HG02852 (cell line): ENCODE measurements around the gene GSAP.
A peak's percentile ranks its signal among the peaks of the same experiment; 100 is the strongest.

Experiments
- ATAC-seq: cut with Tn5 transposase; IDR thresholded peaks from one replicate; pipeline ENCODE4 v1.9.1; 2021; ENCODE audit warnings: mild to moderate bottlenecking, moderate library complexity; ENCODE audit not compliant: unreplicated experiment

GSAP gene, protein sequence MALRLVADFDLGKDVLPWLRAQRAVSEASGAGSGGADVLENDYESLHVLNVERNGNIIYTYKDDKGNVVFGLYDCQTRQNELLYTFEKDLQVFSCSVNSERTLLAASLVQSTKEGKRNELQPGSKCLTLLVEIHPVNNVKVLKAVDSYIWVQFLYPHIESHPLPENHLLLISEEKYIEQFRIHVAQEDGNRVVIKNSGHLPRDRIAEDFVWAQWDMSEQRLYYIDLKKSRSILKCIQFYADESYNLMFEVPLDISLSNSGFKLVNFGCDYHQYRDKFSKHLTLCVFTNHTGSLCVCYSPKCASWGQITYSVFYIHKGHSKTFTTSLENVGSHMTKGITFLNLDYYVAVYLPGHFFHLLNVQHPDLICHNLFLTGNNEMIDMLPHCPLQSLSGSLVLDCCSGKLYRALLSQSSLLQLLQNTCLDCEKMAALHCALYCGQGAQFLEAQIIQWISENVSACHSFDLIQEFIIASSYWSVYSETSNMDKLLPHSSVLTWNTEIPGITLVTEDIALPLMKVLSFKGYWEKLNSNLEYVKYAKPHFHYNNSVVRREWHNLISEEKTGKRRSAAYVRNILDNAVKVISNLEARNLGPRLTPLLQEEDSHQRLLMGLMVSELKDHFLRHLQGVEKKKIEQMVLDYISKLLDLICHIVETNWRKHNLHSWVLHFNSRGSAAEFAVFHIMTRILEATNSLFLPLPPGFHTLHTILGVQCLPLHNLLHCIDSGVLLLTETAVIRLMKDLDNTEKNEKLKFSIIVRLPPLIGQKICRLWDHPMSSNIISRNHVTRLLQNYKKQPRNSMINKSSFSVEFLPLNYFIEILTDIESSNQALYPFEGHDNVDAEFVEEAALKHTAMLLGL

DNA sequence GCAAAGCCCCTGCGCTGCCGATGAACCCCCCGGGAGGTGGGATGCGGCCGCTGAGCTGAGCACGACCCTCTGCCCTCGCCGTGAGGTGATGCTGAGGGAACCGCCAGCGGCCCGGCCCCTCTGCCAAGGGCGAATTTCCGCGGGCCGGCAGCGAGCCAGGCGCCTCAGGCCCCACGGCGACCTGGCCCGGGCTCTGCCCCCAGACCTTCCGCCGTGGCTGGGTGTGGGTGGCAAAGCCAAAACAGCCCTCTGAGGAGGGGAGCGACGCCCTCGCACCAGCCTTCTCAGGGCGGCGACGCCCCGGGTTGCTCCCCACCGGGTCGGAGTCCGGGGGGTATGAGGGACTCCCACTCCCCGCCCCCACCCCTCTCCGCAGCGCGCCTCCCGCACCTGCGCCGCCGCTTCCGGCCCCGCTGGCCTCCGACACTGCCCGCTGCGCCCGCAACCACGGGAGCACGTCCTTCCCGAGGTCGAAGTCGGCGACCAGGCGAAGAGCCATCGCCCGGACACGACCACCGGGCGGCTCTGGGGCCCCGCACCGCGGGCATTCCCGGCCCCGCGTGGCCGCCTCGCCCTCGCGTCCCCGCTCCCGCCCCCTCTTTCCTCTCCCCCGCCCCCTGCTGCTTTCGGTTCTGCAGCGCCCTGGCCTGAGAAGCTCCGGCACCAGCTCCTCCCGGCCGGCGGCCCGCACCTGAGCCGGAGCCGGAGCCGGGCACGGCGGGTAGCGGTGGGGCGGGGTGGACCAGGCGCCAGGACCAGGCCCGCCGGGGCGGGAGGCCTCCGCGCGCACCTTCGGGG lies at the start of gene GSAP:
GSAP (minus strand) TSS at position 527 of the 798 bp plus-strand sequence; CDS start at position 499, 28 bp downstream.
- peak; percentile 58 for ATAC-seq

DNA sequence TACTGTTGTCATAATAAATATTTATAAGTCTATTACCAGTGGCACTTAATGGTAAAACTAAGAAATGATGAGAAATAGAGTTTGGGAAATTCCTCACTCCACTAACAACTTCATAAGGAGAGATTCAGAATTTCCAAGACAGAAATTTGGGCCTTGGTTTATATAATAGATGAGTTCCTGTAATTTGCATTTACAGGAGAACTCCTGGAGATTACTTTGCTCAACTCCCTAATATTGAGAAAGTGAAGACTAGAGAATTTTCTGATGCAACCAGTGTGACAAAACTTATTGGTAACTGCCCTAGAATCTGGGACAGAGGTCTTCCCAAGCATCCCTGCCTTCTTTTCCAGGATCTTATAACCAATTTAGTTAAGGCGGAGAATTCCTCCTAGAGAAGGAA lies 49.1 kb upstream of the GSAP start:
- no peak for ATAC-seq

DNA sequence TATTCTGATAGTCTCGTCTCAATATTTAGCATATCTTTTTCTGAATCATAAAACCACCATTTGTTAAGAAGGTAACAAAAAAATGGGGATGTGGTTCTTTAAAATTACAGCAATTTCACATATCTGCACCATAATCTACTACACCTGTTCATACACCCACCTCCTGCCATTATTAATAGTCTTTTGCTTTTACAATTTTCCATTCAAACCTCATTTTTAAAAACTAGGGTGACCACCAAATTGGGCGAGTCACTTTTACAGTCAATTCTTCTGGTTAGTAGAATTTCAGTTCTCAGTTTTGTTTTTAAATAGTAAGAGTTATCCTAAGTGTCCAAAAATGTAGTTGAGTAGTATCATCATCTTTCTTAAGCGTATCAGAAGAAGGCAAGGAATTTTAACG lies 48.4 kb upstream of the GSAP start:
- peak; percentile 69 for ATAC-seq

DNA sequence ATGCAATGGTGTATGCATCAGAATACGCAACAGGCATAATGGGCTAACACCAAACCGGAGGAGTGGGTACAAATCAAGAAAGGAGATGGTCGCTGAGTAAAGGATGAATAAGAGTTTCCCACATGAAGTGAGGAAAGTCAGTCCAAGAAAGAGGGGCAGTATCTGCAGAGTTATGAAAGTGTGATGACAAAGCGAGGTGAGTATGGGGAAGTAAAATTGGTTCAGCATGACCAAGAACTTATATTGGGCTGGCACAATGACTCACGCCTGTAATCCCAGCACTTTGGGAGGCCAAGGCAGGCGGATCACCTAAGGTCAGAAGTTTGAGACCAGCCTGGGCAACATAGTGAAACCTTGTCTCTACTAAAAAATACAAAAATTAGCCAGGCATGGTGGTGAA lies 47.5 kb upstream of the GSAP start:
- ATAC-seq: peak; percentile 47

DNA sequence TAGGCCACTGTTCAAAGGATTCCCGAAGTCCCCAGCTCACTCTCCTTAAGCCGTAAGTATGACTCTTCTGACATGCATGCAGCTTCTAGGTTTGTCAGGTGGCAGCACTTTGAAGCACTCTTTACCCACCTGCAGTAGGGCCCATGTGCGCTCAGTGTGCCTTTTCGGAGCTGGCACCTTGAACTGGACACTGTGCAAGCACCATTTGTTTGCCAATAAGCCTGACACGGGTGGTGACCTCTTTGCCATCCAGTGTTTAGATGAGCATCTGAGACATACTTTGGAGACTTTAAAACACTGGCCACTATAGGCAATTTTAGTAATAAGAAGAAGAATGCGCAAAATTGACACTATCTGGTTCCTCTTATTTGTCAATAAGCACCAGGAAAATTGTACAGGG lies 45.7 kb upstream of the GSAP start:
- no peak for ATAC-seq

DNA sequence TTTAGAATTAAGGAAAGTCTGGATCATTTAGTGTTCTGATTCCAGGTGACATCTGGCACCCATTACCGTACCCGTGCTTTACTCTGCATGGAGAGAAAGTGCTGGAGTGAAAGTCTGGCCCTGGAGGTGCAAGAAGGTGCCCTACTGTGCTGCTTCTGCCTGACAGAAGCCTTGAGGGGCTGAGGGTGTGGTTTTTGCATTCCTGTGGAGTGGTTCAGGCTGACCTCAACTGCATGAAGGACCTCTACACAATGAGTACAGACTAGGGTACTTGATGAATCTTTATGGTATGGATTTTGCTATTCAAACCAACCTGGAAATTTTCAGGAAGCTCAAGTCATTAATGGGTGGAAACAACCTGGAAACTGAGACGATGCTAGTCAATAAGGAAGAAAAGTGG lies 45.1 kb upstream of the GSAP start:
- no peak for ATAC-seq

DNA sequence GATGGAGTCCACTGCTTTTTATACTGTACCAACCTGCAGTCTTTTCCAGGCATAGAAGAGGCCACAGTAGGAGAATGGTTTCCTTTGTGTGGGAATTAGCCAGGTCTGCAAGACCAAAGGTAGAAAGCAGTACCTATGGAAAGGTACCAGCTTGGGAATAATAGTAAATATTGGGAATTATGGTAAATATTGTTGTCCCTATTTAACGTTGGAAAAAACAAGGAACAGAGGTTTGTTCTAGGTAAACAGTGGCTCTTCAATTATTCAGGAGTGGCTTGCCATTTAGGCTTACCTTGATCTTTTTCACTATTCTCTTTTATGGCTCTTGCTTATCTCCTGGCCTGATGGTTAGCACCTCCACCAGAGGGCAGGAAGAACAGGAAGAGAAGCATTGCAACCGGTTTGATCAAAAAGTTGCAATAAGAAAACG lies 43.9 kb upstream of the GSAP start:
- ATAC-seq: no peak

DNA sequence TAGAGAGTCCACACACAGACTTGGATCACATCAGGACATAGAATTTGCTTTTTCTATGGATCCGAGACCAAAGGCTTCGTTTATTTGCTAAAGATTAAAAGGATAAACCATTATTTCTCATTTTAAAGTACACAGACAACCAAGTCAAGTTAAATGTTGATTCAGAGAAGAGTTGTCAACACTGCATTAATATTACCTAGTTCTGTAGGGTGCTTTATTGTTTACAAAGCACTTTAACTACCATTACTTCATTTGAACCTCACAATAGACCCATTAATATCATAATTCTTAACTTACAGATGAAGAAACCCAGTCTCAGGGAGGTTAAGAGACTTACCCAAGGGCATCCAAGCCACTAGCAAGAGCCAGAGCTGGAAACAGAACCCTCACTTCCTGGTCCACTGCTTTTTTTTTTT lies 43.2 kb upstream of the GSAP start:
- no peak for ATAC-seq

DNA sequence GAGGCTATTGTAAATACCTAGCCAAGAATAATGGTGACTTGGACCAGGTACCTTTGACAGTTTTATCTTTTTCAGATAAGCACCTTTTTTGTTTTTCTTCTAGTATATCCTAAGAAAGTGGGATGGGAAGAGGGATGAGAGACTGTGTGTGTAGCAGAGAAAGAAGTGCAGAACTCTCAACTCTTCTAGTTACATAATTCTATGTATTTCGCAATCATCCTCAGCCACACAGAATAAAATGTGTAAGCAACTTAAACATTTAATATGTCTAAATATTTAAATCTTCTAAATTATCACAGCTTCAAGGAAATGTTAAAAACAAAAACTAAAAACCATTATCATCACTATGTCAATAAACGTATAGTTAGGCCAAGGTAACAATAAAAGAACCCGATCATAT lies 42.6 kb upstream of the GSAP start:
- ATAC-seq: no peak

DNA sequence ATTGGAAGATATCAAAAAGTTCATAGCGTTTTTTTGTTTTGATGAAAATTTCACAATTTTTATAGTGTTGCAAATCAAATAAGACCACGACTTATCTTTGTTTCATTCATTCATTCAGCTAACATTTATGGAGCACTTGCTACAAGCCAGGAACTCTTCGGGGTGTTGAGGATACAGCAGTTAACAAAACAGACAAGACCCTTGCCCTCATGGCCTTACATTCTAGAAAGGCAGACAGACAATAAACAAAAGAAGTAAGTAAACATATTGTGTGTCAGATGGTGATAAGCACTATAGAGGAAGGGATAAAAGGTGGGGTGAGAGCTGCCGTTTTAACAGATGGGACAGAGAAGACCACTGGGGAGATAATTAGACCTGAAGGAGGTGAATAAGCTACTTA lies 41.6 kb upstream of the GSAP start:
- no peak for ATAC-seq

DNA sequence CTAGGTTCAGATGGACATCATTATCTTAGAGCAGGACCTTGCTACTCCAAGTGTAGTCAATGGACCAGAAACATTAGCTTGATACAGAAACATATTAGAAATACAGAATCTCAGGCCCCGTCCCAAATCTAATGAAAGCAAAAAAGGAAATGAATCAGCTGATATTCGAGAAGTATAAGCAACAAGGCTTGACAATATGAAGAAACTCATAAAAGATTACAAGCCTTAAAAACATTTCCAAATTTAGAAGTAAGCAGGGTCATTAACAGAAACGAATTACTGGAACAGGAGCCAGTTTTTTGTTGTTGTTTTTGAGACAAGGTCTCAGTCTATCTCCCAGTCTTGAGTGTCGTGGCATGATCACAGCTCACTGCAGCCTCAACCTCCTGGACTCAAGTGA lies 40.5 kb upstream of the GSAP start:
- ATAC-seq: no peak

DNA sequence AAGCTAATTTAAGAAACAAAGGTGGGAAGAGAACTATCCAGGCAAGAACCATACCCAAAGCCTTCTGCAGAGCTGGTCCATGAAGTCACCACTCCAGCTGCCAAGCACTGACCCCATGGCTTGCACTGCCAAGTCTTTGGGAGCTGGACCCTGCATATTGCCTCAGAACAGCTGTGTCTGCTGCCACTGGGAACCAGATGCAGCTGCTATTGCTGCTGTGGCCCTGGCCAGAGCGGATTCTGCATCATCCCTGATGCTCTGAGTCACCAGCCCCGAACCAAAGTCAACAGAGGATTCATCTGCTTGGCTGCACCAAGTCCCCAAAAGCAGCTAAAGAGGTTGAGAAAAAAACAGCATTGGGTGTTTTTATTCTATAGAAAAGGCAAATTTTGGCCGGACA lies 39.2 kb upstream of the GSAP start:
- ATAC-seq: no peak

DNA sequence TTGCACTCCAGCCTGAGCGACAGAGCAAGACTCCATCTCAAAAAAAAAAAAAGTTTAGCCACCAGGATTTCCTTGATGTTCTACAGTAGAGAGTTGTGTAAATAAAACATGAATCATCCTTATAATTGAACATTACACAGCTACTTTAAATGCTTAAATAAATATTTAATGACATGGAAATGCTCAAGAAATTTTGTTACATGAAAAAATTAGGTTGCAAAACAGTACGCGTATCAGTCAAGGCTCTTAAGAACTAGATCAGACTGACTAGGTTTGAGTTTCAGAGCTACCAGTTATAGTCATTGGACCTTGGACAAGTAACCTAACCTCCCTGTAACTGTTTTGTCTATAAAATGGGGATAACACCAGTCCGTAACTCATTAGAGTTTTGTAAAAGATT lies 38.7 kb upstream of the GSAP start:
- ATAC-seq: no peak

DNA sequence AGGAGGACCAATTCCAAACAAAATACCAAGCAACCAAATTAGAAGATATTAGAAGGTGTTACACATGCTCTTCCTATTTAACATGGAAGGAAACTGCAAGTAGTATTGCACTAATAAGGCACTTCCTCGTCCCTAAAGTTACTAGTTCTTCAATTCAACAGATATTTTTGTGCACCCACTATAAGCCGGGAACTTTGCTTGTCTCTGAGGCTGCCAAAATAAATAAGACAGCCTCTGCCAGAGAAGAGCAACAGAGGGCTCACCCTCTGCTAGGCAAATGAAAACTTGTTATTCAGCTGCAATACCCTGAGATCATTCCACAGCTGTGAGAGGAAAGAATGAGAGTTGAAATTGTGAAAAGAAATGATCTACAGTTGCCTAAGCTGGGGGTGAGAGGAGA lies 37.4 kb upstream of the GSAP start:
- no peak for ATAC-seq

DNA sequence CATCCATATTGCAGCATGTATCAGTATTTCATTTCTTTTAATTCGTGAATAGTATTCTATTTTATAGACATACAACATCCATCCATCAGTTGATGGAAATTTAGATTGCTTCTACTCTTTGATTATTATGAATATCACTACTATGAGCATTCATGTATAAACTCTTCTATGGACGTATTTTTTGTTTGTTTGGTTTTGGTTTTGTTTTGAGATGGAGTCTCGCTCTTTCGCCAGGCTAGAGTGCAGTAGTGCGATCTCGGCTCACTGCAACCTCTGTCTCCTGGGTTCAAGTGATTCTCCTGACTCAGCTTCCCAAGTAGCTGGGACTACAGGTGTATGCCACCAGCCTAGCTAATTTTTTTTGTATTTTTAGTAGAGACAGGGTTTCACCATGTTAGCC lies 35.8 kb upstream of the GSAP start:
- peak; percentile 66 for ATAC-seq

DNA sequence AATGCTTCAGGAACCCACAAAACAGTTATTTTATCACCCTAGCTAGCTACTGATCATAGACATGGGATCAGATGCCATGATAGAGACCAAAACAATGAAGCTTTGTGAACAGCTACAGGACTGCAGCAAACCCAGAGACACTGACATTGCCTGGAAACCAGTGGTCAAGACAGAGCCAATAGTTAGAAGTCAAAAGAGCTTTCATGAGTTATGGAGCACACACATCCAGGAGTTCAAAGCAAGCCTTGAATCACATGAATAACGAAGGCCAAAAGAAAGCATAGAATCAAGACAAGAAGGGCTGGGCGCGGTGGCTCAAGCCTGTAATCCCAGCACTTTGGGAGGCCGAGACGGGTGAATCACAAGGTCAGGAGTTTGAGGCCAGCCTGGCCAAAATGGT lies 34.5 kb upstream of the GSAP start:
- ATAC-seq: no peak

DNA sequence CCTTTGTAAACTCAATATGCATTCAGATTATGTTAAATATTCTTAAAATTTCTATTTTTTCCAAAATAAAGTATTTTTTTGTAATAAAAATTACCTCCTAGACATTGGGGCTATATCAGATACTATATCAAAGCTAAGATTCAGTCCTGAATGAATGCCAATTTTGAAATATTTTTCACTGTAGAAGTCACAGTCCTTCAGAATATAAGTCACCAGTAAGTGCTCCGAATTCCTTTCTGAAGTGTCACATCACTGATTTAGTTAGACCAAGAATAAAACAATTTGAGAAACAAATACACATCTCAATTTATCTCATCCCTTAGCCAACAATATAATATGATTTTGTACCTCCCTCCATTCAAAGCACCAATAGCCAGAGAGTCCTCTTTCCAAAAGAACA lies 33.9 kb upstream of the GSAP start:
- ATAC-seq: no peak

DNA sequence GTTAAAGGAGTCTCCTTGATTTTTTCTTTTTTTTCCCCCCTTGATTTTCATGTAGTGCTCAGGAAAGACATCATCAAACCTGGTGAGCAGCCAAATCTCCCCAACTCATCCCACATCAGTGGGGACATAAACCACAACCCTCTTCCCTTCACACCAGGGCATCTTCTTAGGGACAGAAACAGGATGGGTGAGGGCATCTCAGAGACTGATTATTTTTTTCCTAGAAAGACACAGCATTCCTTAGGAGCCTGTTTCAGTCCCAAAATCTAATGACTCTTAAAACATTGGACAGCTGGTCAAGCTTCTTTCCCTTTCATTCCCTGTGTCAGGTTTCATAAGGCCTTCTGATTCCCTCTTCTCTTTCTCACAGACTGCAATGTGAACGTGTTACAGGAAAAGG lies 31.5 kb upstream of the GSAP start:
- ATAC-seq: no peak

DNA sequence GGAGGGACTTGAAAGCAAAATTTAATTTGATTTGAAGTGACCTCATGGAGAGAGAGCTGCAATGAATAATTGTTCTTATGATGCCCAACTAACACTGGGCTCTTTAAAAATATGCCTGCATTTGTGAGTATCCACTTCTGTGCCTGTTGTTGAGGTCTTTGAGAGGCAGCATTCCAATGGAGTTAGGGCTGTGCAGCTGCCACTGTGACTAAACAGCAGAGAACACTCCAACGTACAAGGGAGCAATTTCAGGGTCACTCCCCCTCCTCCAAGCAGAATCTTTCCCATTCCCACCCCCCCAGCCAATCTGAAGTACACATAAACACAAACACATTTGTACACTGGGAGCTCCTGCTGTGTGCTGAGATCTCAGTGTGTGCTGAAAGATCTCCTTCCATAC lies 28.0 kb upstream of the GSAP start:
- no peak for ATAC-seq

DNA sequence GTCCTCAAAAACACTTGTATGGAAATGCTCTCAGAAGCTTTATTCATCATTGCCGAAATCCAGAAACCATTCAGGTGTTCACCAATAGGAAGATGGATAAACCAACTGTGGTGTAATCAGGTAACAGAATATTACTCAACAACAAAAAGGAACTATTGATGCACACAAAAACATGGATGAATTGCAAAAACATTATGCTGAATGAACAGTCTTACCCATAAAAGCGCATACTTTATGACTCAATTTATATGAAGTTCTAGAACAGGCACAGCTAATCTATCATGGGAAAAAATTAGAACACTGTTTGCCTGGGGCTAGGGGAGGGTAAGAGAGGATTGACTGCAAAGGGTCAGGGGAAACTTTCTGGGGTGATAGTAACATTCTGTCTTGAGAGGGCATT lies 26.9 kb upstream of the GSAP start:
- no peak for ATAC-seq

DNA sequence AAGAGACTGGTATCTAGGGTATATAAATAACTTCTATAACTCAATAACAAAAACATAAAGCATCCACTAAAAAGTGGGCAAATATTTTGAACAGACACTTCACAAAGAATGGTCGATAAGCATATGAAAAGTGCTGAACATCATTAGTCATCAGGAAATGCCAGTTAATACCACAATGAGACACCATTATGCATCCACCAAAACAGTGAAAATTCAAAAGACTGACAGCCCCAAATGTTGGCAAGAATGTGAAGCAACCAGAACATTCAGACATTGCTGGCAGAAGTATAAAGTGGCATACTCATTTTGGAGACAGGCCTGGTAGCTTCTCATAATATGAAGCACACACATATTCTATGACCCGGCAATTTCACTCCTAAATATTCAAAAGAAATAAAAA lies 26.5 kb upstream of the GSAP start:
- no peak for ATAC-seq
